ENCODE data around the gene PRKCSH. TPM values are rescaled to one million over a fixed set of nuclear protein-coding genes. Genes with fewer than 3 reads are reported as not detected.

PRKCSH gene
- total and polyA plus RNA-seq, 10 of the 15 experiments (the other 5 are each of a cell fraction or from before 2014, with no cell fraction given) = 1.1 to 280 (median 44.1) TPM

- Histone ChIP-seq H3K36me3 (ENCODE audit: control insufficient read depth in 2 of 2, insufficient read depth in 2 of 2, low read length in 1 of 2) (no peaks in the 10 kb centered on the region), H3K27ac (ENCODE audit: control insufficient read depth, insufficient read depth) (no peak overlapping the region), H3K9ac (ENCODE audit: control insufficient read depth, insufficient read depth, low read length) (no peak overlapping the region), H4K20me1 (ENCODE audit: control insufficient read depth, insufficient read depth) (no peaks in the 10 kb centered on the region), H2AFZ (ENCODE audit: control insufficient read depth, low read depth, low read length) (no peak overlapping the region), H3K4me2 (ENCODE audit: control insufficient read depth, insufficient read depth) (no peak overlapping the region), H3K79me2 (ENCODE audit: control insufficient read depth, insufficient read depth, low read length) (no peaks in the 10 kb centered on the region), H3K27me3 (replicated peaks in 1 of 2; ENCODE audit: control insufficient read depth in 2 of 2, insufficient read depth in 2 of 2, low read length in 1 of 2) (no peaks in the 10 kb centered on the region), H3K4me1 (ENCODE audit: control insufficient read depth, insufficient read depth, low read length) (no peaks in the 10 kb centered on the region; the same call in 1 of the 2 replicates), H3K4me3 (no peak overlapping the region), H3K9me3 (replicated peaks; ENCODE audit: control insufficient read depth, insufficient read depth, low read length) (no peaks in the 10 kb centered on the region)
- intact Hi-C loops (cut with micrococcal nuclease; ENCODE audit: unreplicated experiment) = no loop called here
- FAIRE-seq = peak; percentile 83
- CTCF ChIA-PET = no interaction called here
- POLR2A ChIA-PET = interaction anchor here (0.6 kb wide), 1 partner anchor 10 kb away, joined by 4 read pairs; no protein-coding TSS in a partner anchor
- WGBS (ENCODE audit: insufficient coverage, insufficient replicate concordance, low lambda C conversion rate, missing lambda C conversion rate) = 58% methylated on average over 11 of the region's 11 CpGs
- no TSS peak for BruUV-seq (replicated peaks)
- in situ Hi-C loops (cut with MboI) = no loop called here
- RAD21 ChIA-PET (ENCODE audit: unreplicated experiment) = no interaction called here
- no peak for ATAC-seq
- SMC1A ChIA-PET (ENCODE audit: uncharacterized antibody, unreplicated experiment) = no interaction called here
- no peak for DNase-seq (ENCODE audit: low read depth, low spot score)
- TF ChIP-seq BRCA1 (IDR thresholded peaks at IDR 0.05; ENCODE audit: low read depth, low read length) (no peak), USF1 (IDR thresholded peaks at IDR 0.05; ENCODE audit: borderline replicate concordance, extremely low read length, insufficient read depth, low read depth, low read length) (no peak), TARDBP (IDR thresholded peaks at IDR 0.05; ENCODE audit: borderline replicate concordance) (no peak), CHD2 (IDR thresholded peaks at IDR 0.05; ENCODE audit: borderline replicate concordance, low read depth, low read length) (no peak), SREBF1 (IDR thresholded peaks at IDR 0.05; ENCODE audit: low read length) (no peak), ELK1 (IDR thresholded peaks at IDR 0.05; ENCODE audit: low read depth, low read length) (no peak), NFYA (IDR thresholded peaks at IDR 0.05; ENCODE audit: borderline replicate concordance, low read depth, low read length) (no peak), CBX3 (IDR thresholded peaks at IDR 0.05; ENCODE audit: borderline replicate concordance, low read depth) (no peak), TAF1 (IDR thresholded peaks at IDR 0.05; ENCODE audit: borderline replicate concordance, low read depth, low read length) (no peak), E4F1 (IDR thresholded peaks at IDR 0.05; ENCODE audit: borderline replicate concordance, partially characterized antibody) (peak; percentile 12), KLF5 (IDR thresholded peaks at IDR 0.05; ENCODE audit: partially characterized antibody) (no peak), NBN (IDR thresholded peaks at IDR 0.05) (0 out of 2 replicates have a peak, but pooled peaks have one; percentile 49), WRNIP1 (IDR thresholded peaks at IDR 0.05; ENCODE audit: borderline replicate concordance, low read depth, low read length) (no peak), FOXM1 (IDR thresholded peaks at IDR 0.05; ENCODE audit: low read depth, low read length) (no peak), BMI1 (IDR thresholded peaks at IDR 0.05; ENCODE audit: borderline replicate concordance) (no peak), RAD21 (IDR thresholded peaks at IDR 0.05; ENCODE audit: insufficient read depth, low read depth, low read length) (no peak), IKZF1 (conservative IDR thresholded peaks at IDR 0.05) (no peak), POLR2AphosphoS5 (IDR thresholded peaks at IDR 0.05; ENCODE audit: low read length) (no peak)
Observed at GRCh38 chr19:11464333-11465265, 29.2 kb downstream of the PRKCSH start.

Measured in GM12878 (cell line).